H9 (cell line): ENCODE results near the gene BRPF1. TPM values are rescaled to one million over a fixed set of nuclear protein-coding genes. Genes with fewer than 3 reads are reported as not detected.

ENCODE experiments used
- DNase-seq: peaks from one replicate; pipeline ENCODE4 v3.0.0-alpha.2; 2017
- H2AFZ ChIP-seq: one replicate; pipeline ENCODE4 v1.6.1; 2013; ENCODE audit warnings: mild to moderate bottlenecking, low read length, control low read depth, moderate library complexity
- H2AK5ac ChIP-seq: 2 replicates; pipeline ENCODE4 v1.6.1; 2013; ENCODE audit warnings: low read length, control low read depth, mixed read lengths; ENCODE audit not compliant: insufficient read length
- H2BK120ac ChIP-seq: one replicate; pipeline ENCODE4 v1.6.1; 2013; ENCODE audit warnings: low read depth, mild to moderate bottlenecking, low read length, control low read depth, inconsistent platforms; ENCODE audit not compliant: poor library complexity, severe bottlenecking
- H2BK12ac ChIP-seq: 2 replicates; pipeline ENCODE4 v1.6.1; 2013; ENCODE audit warnings: low read length, control low read depth, mixed read lengths, low read depth; ENCODE audit not compliant: insufficient read length
- H2BK15ac ChIP-seq: 2 replicates; pipeline ENCODE4 v1.6.1; 2013; ENCODE audit warnings: low read depth, low read length, control low read depth
- H2BK20ac ChIP-seq: one replicate; pipeline ENCODE4 v1.6.1; 2013; ENCODE audit warnings: low read depth, mild to moderate bottlenecking, low read length, control low read depth, inconsistent platforms; ENCODE audit not compliant: poor library complexity, severe bottlenecking
- H2BK5ac ChIP-seq: 2 replicates; pipeline ENCODE4 v1.6.1; 2013; ENCODE audit warnings: low read length, control low read depth, mixed read lengths; ENCODE audit not compliant: insufficient read length
- H3K14ac ChIP-seq: 2 replicates; pipeline ENCODE4 v1.6.1; 2013; ENCODE audit warnings: low read length, control low read depth; ENCODE audit not compliant: insufficient read depth
- H3K18ac ChIP-seq: 2 replicates; pipeline ENCODE4 v1.6.1; 2013; ENCODE audit warnings: low read depth, mild to moderate bottlenecking, mixed read lengths, low read length, control low read depth; ENCODE audit not compliant: insufficient read length
- H3K23ac ChIP-seq: 2 replicates; pipeline ENCODE4 v1.6.1; 2013; ENCODE audit warnings: low read length, control low read depth, mixed read lengths, low read depth; ENCODE audit not compliant: insufficient read length
- H3K23me2 ChIP-seq: 2 replicates; pipeline ENCODE4 v1.6.1; 2013; ENCODE audit warnings: low read depth, mild to moderate bottlenecking, mixed read lengths, low read length, control low read depth; ENCODE audit not compliant: insufficient read length, poor library complexity, severe bottlenecking
- H3K27ac ChIP-seq: 2 replicates; pipeline ENCODE4 v1.5.1; 2013; ENCODE audit warnings: low read length, control low read depth, mixed read lengths, low read depth; ENCODE audit not compliant: insufficient read length
- H3K27me3 ChIP-seq: 2 replicates; pipeline ENCODE4 v1.6.1; 2013; ENCODE audit warnings: low read length, control low read depth, inconsistent platforms; ENCODE audit not compliant: insufficient read depth
- H3K4ac ChIP-seq: 2 replicates; pipeline ENCODE4 v1.6.1; 2013; ENCODE audit warnings: low read depth, mild to moderate bottlenecking, control low read depth, inconsistent platforms, low read length, moderate library complexity
- H3K4me1 ChIP-seq: 2 replicates; pipeline ENCODE4 v1.6.1; 2013; ENCODE audit warnings: low read length, control low read depth, inconsistent platforms; ENCODE audit not compliant: insufficient read depth
- H3K4me2 ChIP-seq: 2 replicates; pipeline ENCODE4 v1.6.1; 2013; ENCODE audit warnings: low read length, control low read depth, mixed read lengths; ENCODE audit not compliant: insufficient read length, insufficient read depth
- H3K56ac ChIP-seq: 2 replicates; pipeline ENCODE4 v1.6.1; 2013; ENCODE audit warnings: low read depth, mild to moderate bottlenecking, mixed read lengths, low read length, control low read depth; ENCODE audit not compliant: insufficient read length
- H3K79me1 ChIP-seq: 2 replicates; pipeline ENCODE4 v1.6.1; 2013; ENCODE audit warnings: low read depth, mild to moderate bottlenecking, moderate library complexity, low read length, control low read depth, inconsistent platforms; ENCODE audit not compliant: insufficient read depth, poor library complexity, severe bottlenecking
- H3K79me2 ChIP-seq: 2 replicates; pipeline ENCODE4 v1.6.1; 2013; ENCODE audit warnings: low read length, control low read depth, inconsistent platforms; ENCODE audit not compliant: insufficient read depth
- H3K9ac ChIP-seq: 2 replicates; pipeline ENCODE4 v1.6.1; 2013; ENCODE audit warnings: low read length, control low read depth, mixed read lengths; ENCODE audit not compliant: insufficient read length; ENCODE audit errors: extremely low read depth
- H3K9me3 ChIP-seq: one replicate; pipeline ENCODE4 v1.6.1; 2013; ENCODE audit warnings: low read depth, low read length, inconsistent platforms; ENCODE audit not compliant: control insufficient read depth
- H3T11ph ChIP-seq: one replicate; pipeline ENCODE4 v1.6.1; 2013; ENCODE audit warnings: mild to moderate bottlenecking, low read length, control low read depth, inconsistent platforms
- H4K20me1 ChIP-seq: one replicate; pipeline ENCODE4 v1.6.1; 2013; ENCODE audit not compliant: control insufficient read depth, insufficient read length, insufficient read depth
- H4K5ac ChIP-seq: 2 replicates; pipeline ENCODE4 v1.6.1; 2013; ENCODE audit warnings: low read depth, mild to moderate bottlenecking, mixed read lengths, low read length, control low read depth; ENCODE audit not compliant: insufficient read length
- H4K8ac ChIP-seq: replicated peaks from 2 replicates; pipeline ENCODE4 v1.6.1; 2013; ENCODE audit warnings: low read length, control low read depth, mixed read lengths, low read depth; ENCODE audit not compliant: insufficient read length
- H4K91ac ChIP-seq: 2 replicates; pipeline ENCODE4 v1.6.1; 2013; ENCODE audit warnings: low read depth, mild to moderate bottlenecking, moderate library complexity, mixed read lengths, low read length, control low read depth; ENCODE audit not compliant: insufficient read length
- H3K27ac Mint-ChIP-seq, 3 experiments: 2 replicates in 2 of 3; 3 replicates in 1 of 3; pipeline ENCODE4 v1.8.0; 2020 to 2021; ENCODE audit warnings: mixed read lengths in 3 of 3, mild to moderate bottlenecking in 1 of 3, moderate library complexity in 1 of 3
- H3K27me3 Mint-ChIP-seq: 2 replicates; pipeline ENCODE4 v1.8.0; 2021; ENCODE audit warnings: low read depth, mild to moderate bottlenecking, moderate library complexity, mixed read lengths
- H3K36me3 Mint-ChIP-seq, 3 experiments: 2 replicates in 2 of 3; 3 replicates in 1 of 3; pipeline ENCODE4 v1.8.0; 2020 to 2021; ENCODE audit warnings: low read depth in 3 of 3, mixed read lengths in 3 of 3; ENCODE audit not compliant: insufficient read depth in 1 of 3
- H3K4me1 Mint-ChIP-seq, 2 experiments: 2 replicates each; pipeline ENCODE4 v1.8.0; 2020; ENCODE audit warnings: mixed read lengths in 2 of 2
- H3K4me3 Mint-ChIP-seq, 2 experiments: 2 replicates in 1 of 2; 3 replicates in 1 of 2; pipeline ENCODE4 v1.8.0; 2020 to 2021; ENCODE audit warnings: mild to moderate bottlenecking in 2 of 2, mixed read lengths in 2 of 2, moderate library complexity in 1 of 2
- H3K9me3 Mint-ChIP-seq, 2 experiments: 2 replicates in 1 of 2; 3 replicates in 1 of 2; pipeline ENCODE4 v1.8.0; 2020; ENCODE audit warnings: mild to moderate bottlenecking in 2 of 2, mixed read lengths in 2 of 2, moderate library complexity in 1 of 2
- CTCF ChIP-seq: fragments of 200-600 bp; sonication (generic); conservative IDR thresholded peaks from 3 replicates; pipeline ENCODE4 v1.8.0; 2021; ENCODE audit warnings: antibody characterized with exemption, mild to moderate bottlenecking
- WGBS: extraction: QIAGEN DNeasy Blood & Tissue Kit; methylation state at CpG from one replicate; pipeline ENCODE4 v1.1.7; 2013; ENCODE audit warnings: missing lambda C conversion rate, low lambda C conversion rate, mixed read lengths; ENCODE audit not compliant: insufficient read length; ENCODE audit errors: extremely low coverage; 5-methylcytosine and 5-hydroxymethylcytosine counted together
- total RNA-seq: library from RNA; stranded (reverse); gene quantifications from 2 replicates; pipeline ENCODE4 v1.2.1, GENCODE V29; 2021

Gene BRPF1
- total RNA-seq, 1 experiment from 2014 or later = 38.6 TPM

DNA sequence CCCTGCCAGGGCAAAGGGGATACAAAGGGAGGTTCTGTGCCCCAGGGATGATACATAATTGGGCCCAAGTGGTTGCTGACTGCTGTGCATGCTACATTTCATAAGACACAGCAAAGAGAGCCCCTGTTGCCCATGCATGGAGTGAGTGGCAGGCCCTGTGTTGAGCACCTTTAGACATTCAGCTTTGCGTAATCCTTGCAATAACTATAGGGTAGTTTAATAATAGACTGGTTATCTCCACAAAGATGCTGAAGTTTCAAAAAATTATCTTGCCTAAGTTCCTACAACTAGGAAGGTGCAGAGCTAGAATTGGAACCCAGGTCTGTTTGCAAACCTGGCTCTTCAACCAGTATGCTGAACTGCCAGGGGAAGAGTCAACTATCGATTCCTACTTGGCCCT is 16.5 kb downstream of the BRPF1 start:
- no peaks in the 10 kb centered on the region for H3K23me2 ChIP-seq
- H3T11ph ChIP-seq = no peak overlapping the region
- H2AK5ac ChIP-seq = no peak overlapping the region
- no peak overlapping the region for H2BK20ac ChIP-seq
- H3K79me2 ChIP-seq = no peaks in the 10 kb centered on the region
- H3K56ac ChIP-seq = no peak overlapping the region
- H4K5ac ChIP-seq = no peak overlapping the region
- WGBS = no CpG with 5 or more reads among the region's 2 CpGs
- Mint-ChIP-seq H3K27ac (no peak overlapping the region), H3K4me3 (no peak overlapping the region), H3K4me1 (peaks cover 13% of the 10 kb centered on the region in 2 experiments), H3K9me3 (no peaks in the 10 kb centered on the region), H3K27me3 (no peaks in the 10 kb centered on the region; the same call in 1 of the 2 replicates), H3K36me3 (peaks cover 51 to 88% (median 78%) of the 10 kb centered on the region in 3 experiments; a peak in 6 of 7 replicates)
- no peak overlapping the region for H3K18ac ChIP-seq
- no peaks in the 10 kb centered on the region for H3K4me1 ChIP-seq
- no peak overlapping the region for H3K14ac ChIP-seq
- no peak overlapping the region for H4K8ac ChIP-seq
- no peak overlapping the region for H2BK120ac ChIP-seq
- H2AFZ ChIP-seq = no peak overlapping the region
- H3K4ac ChIP-seq = no peak overlapping the region
- DNase-seq = no peak
- no peak for TF ChIP-seq CTCF
- no peak overlapping the region for H3K23ac ChIP-seq
- H4K20me1 ChIP-seq = no peaks in the 10 kb centered on the region
- H3K27ac ChIP-seq = no peak overlapping the region
- H3K27me3 ChIP-seq = no peaks in the 10 kb centered on the region
- no peak overlapping the region for H3K9ac ChIP-seq
- H3K9me3 ChIP-seq = no peaks in the 10 kb centered on the region
- no peaks in the 10 kb centered on the region for H3K79me1 ChIP-seq
- H2BK5ac ChIP-seq = no peak overlapping the region
- H2BK15ac ChIP-seq = no peak overlapping the region
- H4K91ac ChIP-seq = no peak overlapping the region
- no peak overlapping the region for H3K4me2 ChIP-seq
- H2BK12ac ChIP-seq = no peak overlapping the region
